Tibial artery (tissue), 4 donors: ENCODE data around the gene ACSBG1.

Experiments
- DNase-seq, 2 donors: peaks; one replicate each; pipeline ENCODE4 v3.0.0-alpha.2; 2019
- H3K27ac ChIP-seq, 2 donors: fragments of 200-600 bp; sonication (generic) in 1 of 2; 1 replicate in 1 of 2; 2 replicates in 1 of 2; pipeline ENCODE4 v1.5.1; 2018 to 2019; ENCODE audit warnings: mild to moderate bottlenecking in 1 of 2
- H3K27me3 ChIP-seq, 2 donors: fragments of 200-600 bp; sonication (generic) in 1 of 2; one replicate each; pipeline versions ENCODE4 v1.5.1 to v1.6.0; 2016 to 2019
- H3K36me3 ChIP-seq, 3 donors: fragments of 200-600 bp; sonication (generic) in 2 of 3; one replicate each; pipeline ENCODE4 v1.5.1; 2016 to 2019; ENCODE audit warnings: mild to moderate bottlenecking in 2 of 3
- H3K4me1 ChIP-seq, 4 donors: fragments of 200-600 bp; sonication (generic) in 2 of 4; 1 replicate in 3 of 4; 2 replicates in 1 of 4; pipeline ENCODE4 v1.5.1; 2016 to 2019
- H3K4me3 ChIP-seq, 2 donors: fragments of 200-600 bp; sonication (generic) in 1 of 2; 1 replicate in 1 of 2; 2 replicates in 1 of 2; pipeline ENCODE4 v1.5.1; 2018 to 2019; ENCODE audit warnings: mild to moderate bottlenecking in 2 of 2
- H3K9me3 ChIP-seq, 3 donors: fragments of 200-600 bp; sonication (generic) in 1 of 3; one replicate each; pipeline ENCODE4 v1.5.1; 2016 to 2019
- CTCF ChIP-seq, 2 experiments: fragments of 200-600 bp in 1 of 2; fragments of 450-650 bp in 1 of 2; IDR thresholded peaks; one replicate each; pipeline ENCODE4 v1.5.1; 2017 to 2019; ENCODE audit warnings: antibody characterized with exemption in 2 of 2, mild to moderate bottlenecking in 1 of 2, moderate library complexity in 1 of 2
- intact Hi-C: fragments of 100-400 bp; cut with DNase I; formaldehyde crosslinking; loops from one replicate; pipeline ENCODE4 v1.15.0; 2023; ENCODE audit warnings: low total_unique reads

Gene ACSBG1

GRCh38 chr15:78223396-78224022 lies 10.9 kb downstream of the ACSBG1 start:
- H3K36me3 ChIP-seq, result no peaks in the 10 kb centered on the region
- TF ChIP-seq CTCF (IDR thresholded peaks at IDR 0.05), result no peak
- intact Hi-C loops, result no loop called here

GRCh38 chr15:78222745-78223395 lies 11.5 kb downstream of the ACSBG1 start:
- Histone ChIP-seq H3K27me3 (peaks cover 0 to 4% of the 10 kb centered on the region in 2 donors), H3K9me3 (no peaks in the 10 kb centered on the region), H3K4me1 (no peaks in the 10 kb centered on the region), H3K27ac (no peak overlapping the region), H3K36me3 (no peaks in the 10 kb centered on the region), H3K4me3 (no peak overlapping the region)
- no peak for DNase-seq
- intact Hi-C loops, result no loop called here
- no peak for TF ChIP-seq CTCF (IDR thresholded peaks at IDR 0.05)

More at GRCh38 chr15:78223396-78224022, 10.9 kb downstream of the ACSBG1 start:
- Histone ChIP-seq H3K9me3 (no peaks in the 10 kb centered on the region), H3K27ac (no peak overlapping the region), H3K4me3 (no peak overlapping the region), H3K4me1 (no peaks in the 10 kb centered on the region), H3K27me3 (no peaks in the 10 kb centered on the region)
- no peak for DNase-seq

- Histone ChIP-seq H3K9me3 (no peaks in the 10 kb centered on the region), H3K4me1 (peaks cover 0 to 5% (median 0%) of the 10 kb centered on the region in 4 donors), H3K4me3 (no peak overlapping the region), H3K27me3 (peaks cover 0 to 5% of the 10 kb centered on the region in 2 donors), H3K27ac (no peak overlapping the region), H3K36me3 (no peaks in the 10 kb centered on the region)
- intact Hi-C loops, result no loop called here
- TF ChIP-seq CTCF (IDR thresholded peaks at IDR 0.05), result no peak
- no peak for DNase-seq
Measured at GRCh38 chr15:78220713-78221112, 13.7 kb downstream of the ACSBG1 start.

GRCh38 chr15:78216276-78217104 lies 17.9 kb downstream of the ACSBG1 start:
- no peak for TF ChIP-seq CTCF (IDR thresholded peaks at IDR 0.05)
- Histone ChIP-seq H3K36me3 (no peaks in the 10 kb centered on the region), H3K4me3 (no peak overlapping the region), H3K9me3 (no peaks in the 10 kb centered on the region), H3K27ac (no peak overlapping the region), H3K4me1 (peaks cover 0 to 12% (median 4%) of the 10 kb centered on the region in 4 donors), H3K27me3 (peaks cover 0 to 20% of the 10 kb centered on the region in 2 donors)
- intact Hi-C loops, result no loop called here
- DNase-seq, result no peak

- DNase-seq, result no peak
- peaks cover 0 to 20% of the 10 kb centered on the region in 2 donors for H3K27me3 ChIP-seq
- H3K4me3 ChIP-seq, result no peak overlapping the region
- TF ChIP-seq CTCF (IDR thresholded peaks at IDR 0.05), result no peak
- H3K9me3 ChIP-seq, result no peaks in the 10 kb centered on the region
- H3K36me3 ChIP-seq, result no peaks in the 10 kb centered on the region
- no peak overlapping the region for H3K27ac ChIP-seq
- peaks cover 0 to 15% (median 4%) of the 10 kb centered on the region in 4 donors for H3K4me1 ChIP-seq
- intact Hi-C loops, result no loop called here
Measured at GRCh38 chr15:78213956-78214355, 20.4 kb downstream of the ACSBG1 start.
